ENCODE results near the gene NRN1. TPM values are rescaled to one million over a fixed set of nuclear protein-coding genes. Genes with fewer than 3 reads are reported as not detected.
"Not testable (repeated sequence)": the region's sequence is repeated elsewhere in the genome, so short reads cannot be mapped to it uniquely, and the experiment has no call there.

Gene NRN1
- total and polyA plus RNA-seq, 8 donors, result 0.45 to 9.8 (median 4.4) TPM; not detected in 2

GRCh38 chr6:5979650-5980420, 26.9 kb downstream of the NRN1 start:
- TF ChIP-seq EP300 (IDR thresholded peaks at IDR 0.05) (no peak), CTCF (IDR thresholded peaks at IDR 0.05) (no peak), POLR2AphosphoS5 (IDR thresholded peaks at IDR 0.05) (no peak), POLR2A (IDR thresholded peaks at IDR 0.05) (no peak)
- Histone ChIP-seq H3K4me3 (no peak overlapping the region), H3K9me3 (no peaks in the 10 kb centered on the region), H3K36me3 (no peaks in the 10 kb centered on the region), H3K4me1 (no peaks in the 10 kb centered on the region), H3K27me3 (peaks cover 0 to 7% (median 0%) of the 10 kb centered on the region in 3 donors), H3K27ac (no peak overlapping the region)
- WGBS, 5 donors, result 55 to 66% (median 61%) methylated on average over 9 of the region's 9 CpGs
- peak in 1 of 2 donors; percentile 69 for DNase-seq
- intact Hi-C loops (cut with DNase I; ENCODE audit: low total_unique reads), result no loop called here

- H3K27me3 ChIP-seq, result no peaks in the 10 kb centered on the region
- no peaks in the 10 kb centered on the region for H3K36me3 ChIP-seq
- TF ChIP-seq POLR2A (IDR thresholded peaks at IDR 0.05), result no peak
- TF ChIP-seq CTCF (IDR thresholded peaks at IDR 0.05), result no peak
- no peak for TF ChIP-seq EP300 (IDR thresholded peaks at IDR 0.05)
- no peak for TF ChIP-seq POLR2AphosphoS5 (IDR thresholded peaks at IDR 0.05)
- H3K27ac ChIP-seq, result no peak overlapping the region
- H3K9me3 ChIP-seq, result no peaks in the 10 kb centered on the region
- H3K4me3 ChIP-seq, result no peak overlapping the region
- no peaks in the 10 kb centered on the region for H3K4me1 ChIP-seq
- DNase-seq, result no peak
- WGBS, 5 donors, result 76 to 88% (median 85%) methylated on average over 3 of the region's 3 CpGs
- intact Hi-C loops (cut with DNase I; ENCODE audit: low total_unique reads), result no loop called here
Observed at GRCh38 chr6:5976811-5977210, 29.9 kb downstream of the NRN1 start.

GRCh38 chr6:5968817-5969734, 37.6 kb downstream of the NRN1 start:
- Histone ChIP-seq H3K27ac (no peak overlapping the region), H3K36me3 (no peaks in the 10 kb centered on the region), H3K27me3 (no peaks in the 10 kb centered on the region), H3K4me1 (peaks cover 4 to 14% (median 11%) of the 10 kb centered on the region in 4 donors), H3K4me3 (no peak overlapping the region), H3K9me3 (no peaks in the 10 kb centered on the region)
- TF ChIP-seq EP300 (IDR thresholded peaks at IDR 0.05) (no peak), POLR2A (IDR thresholded peaks at IDR 0.05) (no peak), CTCF (IDR thresholded peaks at IDR 0.05) (no peak), POLR2AphosphoS5 (IDR thresholded peaks at IDR 0.05) (no peak)
- 26 to 39% (median 31%) methylated on average over 11 of the region's 11 CpGs for WGBS, 5 donors
- intact Hi-C loops (cut with DNase I; ENCODE audit: low total_unique reads), result no loop called here
- DNase-seq, result peak; percentile 37 to 73

- DNase-seq; H3K4me3 ChIP-seq; intact Hi-C loops (cut with DNase I; ENCODE audit: low total_unique reads); H3K36me3 ChIP-seq; H3K27me3 ChIP-seq; H3K27ac ChIP-seq; H3K9me3 ChIP-seq: not testable (repeated sequence)
- H3K4me1 ChIP-seq, result peaks cover 4 to 14% (median 11%) of the 10 kb centered on the region in 4 donors
- 71 to 80% (median 76%) methylated on average over 3 of the region's 3 CpGs for WGBS, 5 donors
Observed at GRCh38 chr6:5968036-5968435, 38.7 kb downstream of the NRN1 start.

Data from stomach (tissue), 9 donors.